Neuronal stem cell (in vitro differentiated cells): ENCODE measurements around the gene METTL8.

ENCODE experiments used
- DNase-seq: peaks from one replicate; pipeline ENCODE4 v3.0.0-alpha.2; 2013; ENCODE audit warnings: low spot score
- H2AFZ ChIP-seq: one replicate; pipeline ENCODE4 v1.6.1; 2013; ENCODE audit warnings: mild to moderate bottlenecking, low read length, inconsistent platforms
- H2AK5ac ChIP-seq: 2 replicates; pipeline ENCODE4 v1.6.1; 2013; ENCODE audit warnings: low read depth, mild to moderate bottlenecking, inconsistent platforms, low read length, moderate library complexity, mixed read lengths
- H2BK120ac ChIP-seq: 2 replicates; pipeline ENCODE4 v1.6.1; 2013; ENCODE audit warnings: low read depth, mild to moderate bottlenecking, inconsistent platforms, low read length, moderate library complexity, mixed read lengths
- H2BK12ac ChIP-seq: one replicate; pipeline ENCODE4 v1.6.1; 2013; ENCODE audit warnings: low read length, inconsistent platforms
- H2BK15ac ChIP-seq: 2 replicates; pipeline ENCODE4 v1.6.1; 2013; ENCODE audit warnings: mild to moderate bottlenecking, low read length, inconsistent platforms, mixed read lengths
- H2BK5ac ChIP-seq: one replicate; pipeline ENCODE4 v1.6.1; 2013; ENCODE audit warnings: inconsistent platforms, mild to moderate bottlenecking, low read length, moderate library complexity
- H3K14ac ChIP-seq: one replicate; pipeline ENCODE4 v1.6.1; 2013; ENCODE audit warnings: low read length, inconsistent platforms
- H3K18ac ChIP-seq: 2 replicates; pipeline ENCODE4 v1.6.1; 2013; ENCODE audit warnings: low read length, inconsistent platforms
- H3K23ac ChIP-seq: 2 replicates; pipeline ENCODE4 v1.6.1; 2013; ENCODE audit warnings: low read depth, mild to moderate bottlenecking, mixed read lengths, low read length, inconsistent platforms; ENCODE audit not compliant: poor library complexity
- H3K27ac ChIP-seq: replicated peaks from 3 replicates; pipeline ENCODE4 v1.5.1; 2013; ENCODE audit warnings: low read length, inconsistent platforms
- H3K27me3 ChIP-seq, 3 experiments: 2 replicates each; pipeline ENCODE4 v1.6.1; 2013; ENCODE audit warnings: low read length in 3 of 3, mild to moderate bottlenecking in 2 of 3, inconsistent platforms in 1 of 3, low read depth in 1 of 3, mixed read lengths in 1 of 3, moderate library complexity in 1 of 3; ENCODE audit not compliant: control insufficient read depth in 3 of 3, insufficient read depth in 3 of 3
- H3K36me3 ChIP-seq, 2 donors: replicated peaks in 1 of 2; 2 replicates each; pipeline ENCODE4 v1.6.1; 2013; ENCODE audit warnings: low read length in 2 of 2; ENCODE audit not compliant: control insufficient read depth in 2 of 2, insufficient read depth in 2 of 2
- H3K4ac ChIP-seq: 2 replicates; pipeline ENCODE4 v1.6.1; 2013; ENCODE audit warnings: inconsistent platforms, mild to moderate bottlenecking, low read length, moderate library complexity
- H3K4me1 ChIP-seq, 2 donors: 1 replicate in 1 of 2; 2 replicates in 1 of 2; pipeline ENCODE4 v1.6.1; 2013; ENCODE audit warnings: low read length in 2 of 2, low read depth in 1 of 2; ENCODE audit not compliant: control insufficient read depth in 2 of 2, insufficient read depth in 1 of 2
- H3K4me2 ChIP-seq: one replicate; pipeline ENCODE4 v1.6.1; 2013; ENCODE audit warnings: mild to moderate bottlenecking, low read length, inconsistent platforms; ENCODE audit not compliant: insufficient read depth, poor library complexity, severe bottlenecking
- H3K4me3 ChIP-seq, 2 donors: 2 replicates each; pipeline ENCODE4 v1.5.1; 2013; ENCODE audit warnings: low read length in 2 of 2, mild to moderate bottlenecking in 2 of 2, inconsistent platforms in 1 of 2, moderate library complexity in 1 of 2
- H3K79me1 ChIP-seq: one replicate; pipeline ENCODE4 v1.6.1; 2013; ENCODE audit warnings: low read depth, mild to moderate bottlenecking, inconsistent platforms, low read length, moderate library complexity
- H3K9ac ChIP-seq: one replicate; pipeline ENCODE4 v1.6.1; 2013; ENCODE audit warnings: mild to moderate bottlenecking, low read depth, low read length, inconsistent platforms; ENCODE audit not compliant: poor library complexity
- H3K9me3 ChIP-seq, 2 donors: replicated peaks in 1 of 2; 2 replicates each; pipeline versions ENCODE3 to v1.6.1; 2013; ENCODE audit warnings: low read length in 2 of 2, mild to moderate bottlenecking in 2 of 2, inconsistent platforms in 1 of 2, low read depth in 1 of 2, mixed read lengths in 1 of 2, moderate library complexity in 1 of 2; ENCODE audit not compliant: control insufficient read depth in 2 of 2, insufficient read depth in 1 of 2
- H4K8ac ChIP-seq: one replicate; pipeline ENCODE4 v1.6.1; 2013; ENCODE audit warnings: low read depth, mild to moderate bottlenecking, inconsistent platforms, low read length, moderate library complexity
- H4K91ac ChIP-seq: one replicate; pipeline ENCODE4 v1.6.1; 2013; ENCODE audit warnings: low read length, low read depth, mild to moderate bottlenecking, inconsistent platforms; ENCODE audit not compliant: poor library complexity
- WGBS, 2 donors: extraction: QIAGEN DNeasy Blood & Tissue Kit; methylation state at CpG; one replicate each; pipeline ENCODE4 v1.1.7; 2013; ENCODE audit warnings: missing lambda C conversion rate in 2 of 2, mixed read lengths in 1 of 2; ENCODE audit not compliant: insufficient read length in 2 of 2, insufficient replicate concordance in 1 of 2; ENCODE audit errors: extremely low coverage in 2 of 2; 5-methylcytosine and 5-hydroxymethylcytosine counted together

The METTL8 gene

GRCh38 chr2:171320208-171320621 lies 113.6 kb downstream of the METTL8 start:
- no peak overlapping the region for H2AK5ac ChIP-seq
- H3K79me1 ChIP-seq = no peaks in the 10 kb centered on the region
- no peak overlapping the region for H3K27ac ChIP-seq
- no peak overlapping the region for H2BK5ac ChIP-seq
- H2AFZ ChIP-seq = no peak overlapping the region
- DNase-seq = no peak
- H3K4me2 ChIP-seq = no peak overlapping the region
- no peak overlapping the region for H2BK120ac ChIP-seq
- H2BK12ac ChIP-seq = no peak overlapping the region
- no peak overlapping the region for H4K8ac ChIP-seq
- H3K9ac ChIP-seq = no peak overlapping the region
- no peak overlapping the region for H3K18ac ChIP-seq
- H3K9me3 ChIP-seq = no peaks in the 10 kb centered on the region
- H3K36me3 ChIP-seq = peaks cover 0 to 10% of the 10 kb centered on the region in 2 donors
- no peak overlapping the region for H4K91ac ChIP-seq
- no peak overlapping the region for H3K4me3 ChIP-seq
- H3K4me1 ChIP-seq = peaks cover 10 to 16% of the 10 kb centered on the region in 2 donors
- no peak overlapping the region for H3K23ac ChIP-seq
- H3K4ac ChIP-seq = no peak overlapping the region
- WGBS, 2 donors = no CpG with 5 or more reads among the region's 5 CpGs
- no peak overlapping the region for H2BK15ac ChIP-seq
- no peaks in the 10 kb centered on the region for H3K27me3 ChIP-seq
- H3K14ac ChIP-seq = no peak overlapping the region

DNA sequence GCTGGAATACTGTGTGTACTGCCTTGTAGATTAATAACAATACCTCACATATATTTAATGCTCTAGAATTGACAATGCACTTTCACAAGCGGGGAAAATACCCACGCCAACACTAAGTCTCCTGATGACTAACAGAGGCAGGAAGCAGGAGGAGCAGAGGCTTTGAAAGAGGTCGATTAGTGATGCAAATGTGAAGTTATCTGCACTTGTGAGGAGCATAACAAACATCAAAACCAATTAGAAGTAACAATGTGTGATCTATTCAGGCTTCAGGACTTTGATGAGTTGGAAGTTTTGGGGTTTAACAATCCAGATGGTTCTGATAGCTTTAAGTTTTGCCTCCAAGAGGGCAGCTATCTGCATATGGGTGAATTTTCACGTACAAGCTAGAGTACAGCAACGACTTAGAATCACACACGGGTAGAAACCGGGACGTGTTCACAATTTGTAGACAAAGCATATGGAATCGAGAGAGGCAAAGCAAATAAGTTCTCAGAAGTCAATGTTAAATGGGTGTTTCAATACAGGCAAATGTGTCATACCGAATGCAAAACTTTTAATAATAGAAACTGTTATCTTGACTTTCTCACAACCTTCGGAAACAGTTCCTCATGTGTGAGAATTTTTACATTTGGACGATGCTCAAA lies 114.5 kb downstream of the METTL8 start:
- Histone ChIP-seq H3K79me1 (no peaks in the 10 kb centered on the region), H2AK5ac (no peak overlapping the region), H4K8ac (no peak overlapping the region), H3K4me3 (no peak overlapping the region), H2BK120ac (no peak overlapping the region), H2BK15ac (no peak overlapping the region), H3K14ac (no peak overlapping the region), H3K4me2 (no peak overlapping the region), H2BK12ac (no peak overlapping the region), H3K18ac (no peak overlapping the region), H3K4me1 (peaks cover 10 to 16% of the 10 kb centered on the region in 2 donors), H3K36me3 (peaks cover 0 to 10% of the 10 kb centered on the region in 2 donors), H3K4ac (no peak overlapping the region), H3K27me3 (no peaks in the 10 kb centered on the region), H3K27ac (no peak overlapping the region), H3K9ac (no peak overlapping the region), H2BK5ac (no peak overlapping the region), H3K23ac (no peak overlapping the region), H2AFZ (peak overlapping the region; percentile 47), H4K91ac (no peak overlapping the region), H3K9me3 (no peaks in the 10 kb centered on the region)
- no peak for DNase-seq
- no CpG with 5 or more reads among the region's 12 CpGs for WGBS, 2 donors

DNA sequence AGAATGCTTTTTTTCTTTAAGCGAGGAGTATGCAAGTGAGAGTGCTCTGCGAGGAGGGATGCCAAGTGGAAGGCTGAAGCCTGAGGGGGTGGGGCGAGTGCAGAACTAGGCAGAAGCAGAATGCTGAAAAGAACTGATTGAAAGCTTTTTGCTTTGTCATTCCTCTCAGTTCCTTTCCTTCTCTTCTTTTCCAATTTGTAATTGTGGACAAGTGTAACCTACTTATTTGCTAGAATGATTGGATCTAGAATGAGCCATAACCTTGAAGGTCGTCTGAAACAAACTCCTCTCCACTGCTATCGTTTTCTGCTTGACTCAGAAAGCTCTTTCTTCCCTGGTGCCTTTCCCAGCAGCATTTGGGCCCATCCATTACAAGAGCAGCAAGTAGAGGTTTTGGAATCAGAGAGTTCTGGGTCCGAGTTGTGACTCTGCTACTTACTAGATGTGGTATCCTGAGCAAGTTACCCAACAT lies 115.3 kb downstream of the METTL8 start:
- no CpG with 5 or more reads among the region's 6 CpGs for whole genome bisulfite sequencing, 2 donors
- Histone ChIP-seq H3K27me3 (no peaks in the 10 kb centered on the region), H3K23ac (no peak overlapping the region), H3K18ac (no peak overlapping the region), H3K4me1 (peaks cover 10 to 16% of the 10 kb centered on the region in 2 donors), H3K27ac (no peak overlapping the region), H2BK12ac (no peak overlapping the region), H2BK15ac (no peak overlapping the region), H3K36me3 (peaks cover 0 to 4% of the 10 kb centered on the region in 2 donors), H4K8ac (no peak overlapping the region), H3K4me3 (no peak overlapping the region), H4K91ac (no peak overlapping the region), H3K79me1 (no peaks in the 10 kb centered on the region), H2AFZ (peak overlapping the region; percentile 47), H3K4ac (no peak overlapping the region), H3K9ac (no peak overlapping the region), H3K9me3 (no peaks in the 10 kb centered on the region), H3K14ac (no peak overlapping the region), H3K4me2 (no peak overlapping the region), H2AK5ac (no peak overlapping the region), H2BK5ac (no peak overlapping the region), H2BK120ac (no peak overlapping the region)
- DNase-seq = no peak

- no peak overlapping the region for H3K27ac ChIP-seq
Measured at GRCh38 chr2:171317492-171318125, 116.2 kb downstream of the METTL8 start.

More at GRCh38 chr2:171317492-171318125, 116.2 kb downstream of the METTL8 start:
- no peaks in the 10 kb centered on the region for H3K27me3 ChIP-seq
- DNase-seq = no peak
- H3K4ac ChIP-seq = no peak overlapping the region
- no peak overlapping the region for H2BK15ac ChIP-seq
- H3K9ac ChIP-seq = no peak overlapping the region
- H3K18ac ChIP-seq = no peak overlapping the region
- H3K4me2 ChIP-seq = no peak overlapping the region
- no peak overlapping the region for H3K23ac ChIP-seq
- H3K79me1 ChIP-seq = no peaks in the 10 kb centered on the region
- no peak overlapping the region for H3K4me3 ChIP-seq
- WGBS, 2 donors = no CpG with 5 or more reads among the region's 4 CpGs
- H2AK5ac ChIP-seq = no peak overlapping the region
- no peak overlapping the region for H3K14ac ChIP-seq
- peaks cover 10 to 16% of the 10 kb centered on the region in 2 donors for H3K4me1 ChIP-seq
- no peak overlapping the region for H4K8ac ChIP-seq
- H2BK12ac ChIP-seq = no peak overlapping the region
- H4K91ac ChIP-seq = no peak overlapping the region
- H2AFZ ChIP-seq = no peak overlapping the region
- no peak overlapping the region for H2BK120ac ChIP-seq
- no peaks in the 10 kb centered on the region for H3K9me3 ChIP-seq
- H2BK5ac ChIP-seq = no peak overlapping the region
- H3K36me3 ChIP-seq = no peaks in the 10 kb centered on the region
